HG02981 (cell line): Measurements from ENCODE around the gene LRP6.
"Not testable (repeated sequence)": the region's sequence is repeated elsewhere in the genome, so short reads cannot be mapped to it uniquely, and the experiment has no call there.

Experiments used
- ATAC-seq: cut with Tn5 transposase; IDR thresholded peaks from one replicate; pipeline ENCODE4 v1.9.1; 2021; ENCODE audit warnings: mild to moderate bottlenecking, moderate library complexity; ENCODE audit not compliant: unreplicated experiment

Gene LRP6

DNA sequence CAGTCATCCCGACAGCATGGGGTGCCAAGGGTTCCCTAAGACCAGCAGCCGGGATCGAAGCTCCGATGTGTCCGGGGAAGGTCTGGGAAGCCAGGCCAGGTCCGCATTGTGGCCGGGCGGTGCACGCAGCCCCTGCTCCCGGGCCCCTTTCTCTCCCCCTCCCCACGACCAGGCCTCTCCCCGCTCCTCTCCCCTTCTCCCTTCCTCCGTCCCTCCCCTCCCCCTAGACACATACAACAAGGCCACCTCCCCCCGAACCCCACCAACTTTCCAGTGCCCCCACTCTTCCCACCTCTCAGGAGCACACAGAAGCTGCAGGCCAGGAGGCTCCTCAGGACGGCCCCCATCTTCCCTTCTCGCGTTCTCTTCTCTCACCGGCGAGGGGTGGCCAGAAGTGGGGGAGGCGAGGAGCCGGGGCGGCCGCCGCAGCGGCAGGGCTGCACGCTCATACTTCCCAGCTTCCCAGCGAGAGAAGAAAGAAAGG lies 413 bp downstream of the LRP6 start:
- peak; percentile 20 for ATAC-seq

DNA sequence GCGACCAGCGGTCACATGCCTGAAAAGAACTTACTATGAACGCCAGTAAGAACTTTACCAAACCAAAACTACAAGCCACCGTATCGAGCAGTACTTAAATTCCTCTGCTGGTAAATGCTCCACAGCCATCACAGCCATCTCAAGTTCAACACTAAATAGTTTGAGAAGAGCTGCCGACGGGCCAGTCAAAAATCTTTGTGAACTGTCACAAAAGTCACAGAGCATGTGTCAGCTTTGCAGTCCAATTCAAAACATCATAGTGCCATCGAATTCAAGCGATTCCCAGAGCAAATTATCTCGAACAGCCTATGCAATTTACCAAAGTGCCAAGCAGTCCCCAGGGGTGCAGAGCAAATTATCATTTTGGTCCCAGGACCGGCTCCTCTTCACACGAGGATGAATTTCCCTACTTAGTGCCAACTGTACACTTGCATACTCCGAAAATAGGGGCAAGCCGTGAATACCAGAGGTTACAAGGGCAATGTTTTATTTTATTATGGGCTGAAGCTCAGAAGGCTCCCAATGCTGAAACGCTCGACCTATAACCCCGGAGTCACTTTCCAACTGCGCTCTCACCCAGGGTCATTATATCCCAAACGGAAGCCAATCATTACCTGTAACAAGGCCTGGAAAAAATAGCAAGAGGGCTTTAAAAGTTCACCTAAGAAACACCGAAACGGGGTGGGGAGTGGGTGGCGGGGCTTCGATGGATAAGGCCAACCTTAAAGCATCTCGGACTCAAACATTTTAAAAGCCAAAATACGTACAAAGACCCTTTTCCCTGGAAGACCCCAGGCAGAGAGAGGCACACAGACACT lies 1.1 kb downstream of the LRP6 start:
- no peak for ATAC-seq

DNA sequence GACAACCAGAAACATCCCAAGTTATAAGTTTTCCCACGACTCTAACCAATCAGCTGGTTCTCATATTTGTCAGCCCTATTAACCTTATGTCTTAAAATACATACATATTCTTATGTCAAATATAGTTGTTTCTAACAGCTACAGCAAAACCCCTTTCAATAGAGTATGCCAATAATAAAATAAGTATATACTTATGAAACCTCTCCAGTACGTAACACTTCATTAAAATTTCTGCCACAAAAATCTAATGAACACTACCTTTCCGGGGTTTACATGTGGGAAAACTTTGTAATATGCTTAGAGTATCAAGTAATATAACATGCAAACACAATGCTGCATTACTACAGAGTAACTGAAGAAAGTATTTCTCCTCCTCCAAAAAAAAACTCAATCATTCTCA lies 1.8 kb downstream of the LRP6 start:
- no peak for ATAC-seq

- ATAC-seq: no peak
These were observed 2.9 kb downstream of the LRP6 start for GRCh38 chr12:12263909-12264308.

DNA sequence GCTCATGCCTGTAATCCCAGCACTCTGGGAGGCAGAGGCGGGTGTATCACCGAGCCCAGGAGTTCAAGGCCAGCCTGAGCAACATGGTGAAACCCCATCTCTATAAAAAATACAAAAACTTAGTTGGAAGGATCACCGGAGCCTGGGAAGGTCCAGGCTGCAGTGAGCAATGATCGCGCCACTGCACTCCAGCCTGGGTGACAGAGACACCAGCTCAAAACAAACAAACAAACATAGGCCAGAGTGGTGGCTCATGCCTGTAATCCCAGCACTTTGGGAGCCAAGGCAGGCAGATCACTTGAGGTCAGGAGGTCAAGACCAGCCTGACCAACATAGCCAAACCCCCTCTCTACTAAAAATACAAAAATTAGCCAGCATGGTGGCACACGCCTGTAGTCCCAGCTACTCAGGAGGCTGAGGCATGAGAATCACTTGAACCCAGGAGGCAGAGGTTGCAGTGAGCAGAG lies 10.5 kb downstream of the LRP6 start:
- ATAC-seq: not testable (repeated sequence)

GRCh38 chr12:12254553-12254952 lies 12.3 kb downstream of the LRP6 start:
- no peak for ATAC-seq

GRCh38 chr12:12249216-12250050 lies 17.4 kb downstream of the LRP6 start:
- ATAC-seq: no peak

DNA sequence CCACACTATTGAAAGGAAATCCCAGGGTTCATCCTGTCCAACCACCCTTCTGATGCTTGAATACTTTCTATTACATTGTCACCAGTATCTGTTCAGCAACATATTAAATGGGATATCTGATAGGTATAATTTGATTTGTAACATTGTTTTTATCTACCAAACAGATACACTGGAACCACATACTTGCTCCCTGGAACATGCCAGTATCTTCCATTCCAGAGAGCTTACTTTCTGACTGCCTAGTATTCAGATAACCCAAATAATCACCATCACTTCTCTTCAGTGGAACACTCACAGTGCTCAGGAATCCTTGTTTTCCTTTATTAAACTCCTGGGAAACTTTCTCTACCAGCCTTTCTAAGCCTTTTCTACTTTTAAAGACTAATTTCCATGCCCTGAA lies 19.3 kb downstream of the LRP6 start:
- no peak for ATAC-seq

DNA sequence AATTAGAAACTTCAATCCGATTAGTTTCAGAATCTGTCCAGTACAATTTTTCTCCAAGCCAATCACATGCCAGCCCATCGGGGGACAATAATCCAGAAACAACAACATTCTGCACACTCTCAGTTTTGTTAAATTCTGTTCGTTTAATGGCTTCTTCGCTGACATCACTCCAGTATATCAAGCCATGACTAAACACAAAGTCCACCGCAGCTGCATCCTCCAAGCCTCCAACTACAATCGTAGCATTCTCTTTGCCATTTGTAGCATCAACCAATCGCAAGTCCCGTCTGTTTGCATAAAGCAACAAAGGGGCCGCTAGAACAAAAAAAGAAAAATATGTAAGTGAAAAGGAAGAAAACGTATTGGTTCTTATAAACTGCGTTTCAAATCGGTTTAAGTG lies 22.5 kb downstream of the LRP6 start:
- no peak for ATAC-seq

DNA sequence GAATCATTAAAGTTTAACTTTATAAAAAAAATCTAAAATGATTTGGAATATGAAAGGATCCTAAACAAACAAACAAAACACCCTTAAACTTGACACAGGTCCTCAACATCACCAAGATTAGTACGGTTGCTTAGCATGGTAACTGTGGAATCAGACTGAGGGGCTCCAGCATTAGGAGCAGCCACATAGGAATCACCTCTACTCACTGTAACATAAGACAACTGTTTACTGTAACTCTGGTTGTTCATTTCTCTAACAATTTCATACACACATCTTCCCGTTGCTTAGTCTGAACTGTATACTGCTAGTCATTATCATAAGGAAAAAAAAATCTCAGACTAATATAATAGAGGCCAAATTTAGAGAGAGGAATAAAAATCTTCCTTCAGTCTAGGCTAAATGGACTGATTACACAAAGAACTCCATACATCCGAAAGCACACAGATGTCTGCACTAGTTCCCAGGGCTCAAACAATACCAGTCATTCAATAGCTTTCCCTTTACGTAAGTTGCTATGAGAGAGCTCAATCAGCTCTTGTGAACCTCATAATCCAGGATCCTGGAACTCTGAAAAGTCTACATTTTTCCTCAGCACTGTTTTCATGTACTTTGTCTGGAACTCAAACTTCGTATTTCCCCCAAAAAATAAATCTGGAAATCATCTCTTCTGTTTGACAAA lies 26.0 kb downstream of the LRP6 start:
- ATAC-seq: no peak

- ATAC-seq: no peak
These were observed 27.7 kb downstream of the LRP6 start for GRCh38 chr12:12239127-12239526.

- ATAC-seq: no peak
These were observed 28.2 kb downstream of the LRP6 start for GRCh38 chr12:12238605-12239004.

DNA sequence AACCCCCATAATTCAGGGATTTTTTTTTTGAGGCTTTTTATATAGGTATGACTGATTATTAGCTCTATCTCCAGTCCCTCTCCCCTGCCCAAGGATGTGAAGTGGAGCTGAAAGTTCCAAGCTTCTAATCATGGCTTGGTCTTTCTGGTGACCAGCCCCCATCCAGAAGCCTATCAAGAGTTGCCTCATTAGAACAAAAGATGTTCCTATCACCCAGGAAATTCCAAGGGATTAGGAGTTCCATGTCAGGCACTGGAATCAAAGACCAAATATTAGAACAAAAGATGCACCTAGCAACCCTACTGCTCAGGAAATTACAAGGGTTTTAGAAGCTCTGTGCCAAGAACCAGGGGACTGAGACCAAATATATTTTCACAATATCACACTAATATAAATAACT lies 29.9 kb downstream of the LRP6 start:
- ATAC-seq: no peak

- no peak for ATAC-seq
These were observed 36.6 kb downstream of the LRP6 start for GRCh38 chr12:12230275-12230674.

- ATAC-seq: no peak
These were observed 37.2 kb downstream of the LRP6 start for GRCh38 chr12:12229556-12230092.

DNA sequence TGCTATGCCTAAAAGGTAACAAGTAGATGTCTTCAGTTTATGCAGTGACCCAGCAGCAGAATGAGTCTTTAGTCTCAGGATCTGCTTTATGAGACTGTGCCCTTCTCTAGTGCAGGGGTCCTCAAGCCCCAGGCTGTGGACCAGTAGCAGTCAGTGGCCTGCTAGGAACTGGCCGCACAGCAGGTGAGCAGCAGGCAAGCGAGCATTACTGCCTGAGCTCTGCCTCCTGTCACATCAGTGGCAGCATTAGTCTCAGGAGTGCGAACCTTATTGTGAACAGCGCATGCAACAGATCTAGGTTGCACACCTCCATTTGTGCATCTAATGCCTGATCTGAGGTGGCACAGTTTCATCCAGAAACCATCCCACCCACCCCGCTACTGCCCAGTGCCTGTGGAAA lies 38.4 kb downstream of the LRP6 start:
- ATAC-seq: no peak

- no peak for ATAC-seq
These were observed 40.7 kb downstream of the LRP6 start for GRCh38 chr12:12226187-12226586.

DNA sequence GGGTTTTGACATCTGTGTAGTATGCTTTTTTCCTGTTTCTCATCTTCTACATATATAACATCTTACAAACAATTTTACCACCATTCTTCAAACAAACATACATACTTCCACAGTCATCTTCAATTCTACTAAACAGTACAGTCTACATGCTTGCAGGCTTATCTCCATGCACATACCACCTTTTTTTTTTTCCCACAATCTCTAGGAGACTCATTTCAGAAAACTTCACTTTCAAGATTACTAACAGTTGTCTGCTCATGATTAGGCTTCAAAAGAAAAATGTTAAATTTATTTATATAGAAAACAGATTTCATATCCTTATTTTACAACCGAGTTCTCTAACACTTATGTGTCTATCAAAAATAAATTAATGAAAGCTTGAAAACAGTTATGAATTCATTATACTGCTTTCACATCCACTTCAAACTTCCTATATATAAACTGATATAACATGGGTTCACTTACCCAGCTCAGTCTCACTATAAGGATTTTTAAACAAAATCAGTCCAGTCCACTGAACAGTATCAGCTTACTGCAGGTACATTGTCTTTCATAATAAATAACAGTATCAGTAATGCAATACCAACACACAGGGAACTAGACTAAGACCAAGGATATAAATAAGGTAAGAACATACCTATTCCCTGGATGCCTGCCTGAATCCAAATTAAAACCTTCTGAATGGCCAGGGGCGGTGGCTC lies 42.5 kb downstream of the LRP6 start:
- ATAC-seq: no peak

DNA sequence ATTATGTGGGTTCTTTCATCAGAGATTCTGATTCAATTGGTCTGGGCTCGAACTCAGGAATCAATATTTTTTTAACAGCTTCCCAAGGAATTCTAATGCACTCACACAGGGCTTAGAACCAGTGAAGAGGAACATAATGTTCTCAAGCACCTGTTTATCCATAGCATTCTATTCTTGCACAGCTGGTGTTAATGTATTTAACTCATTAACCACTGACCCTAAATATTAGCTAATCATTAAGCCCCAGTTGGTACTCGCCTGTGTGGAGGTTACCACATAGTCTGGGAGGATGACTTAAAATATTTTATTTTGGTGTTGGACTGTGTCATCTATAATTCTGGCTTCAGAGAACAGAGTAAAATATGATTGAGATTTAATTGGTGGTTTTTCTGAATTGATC lies 45.3 kb downstream of the LRP6 start:
- peak; percentile 56 for ATAC-seq

- no peak for ATAC-seq
These were observed 47.2 kb downstream of the LRP6 start for GRCh38 chr12:12219664-12220063.

GRCh38 chr12:12217018-12217359 lies 49.9 kb downstream of the LRP6 start:
- ATAC-seq: no peak
